Superior temporal gyrus (tissue), 1 donor: ENCODE measurements around the gene FAM120B.

Experiments used
- DNase-seq: peaks from one replicate; pipeline ENCODE4 v3.0.0-alpha.2; 2016; ENCODE audit errors: extremely low spot score

FAM120B gene

DNA sequence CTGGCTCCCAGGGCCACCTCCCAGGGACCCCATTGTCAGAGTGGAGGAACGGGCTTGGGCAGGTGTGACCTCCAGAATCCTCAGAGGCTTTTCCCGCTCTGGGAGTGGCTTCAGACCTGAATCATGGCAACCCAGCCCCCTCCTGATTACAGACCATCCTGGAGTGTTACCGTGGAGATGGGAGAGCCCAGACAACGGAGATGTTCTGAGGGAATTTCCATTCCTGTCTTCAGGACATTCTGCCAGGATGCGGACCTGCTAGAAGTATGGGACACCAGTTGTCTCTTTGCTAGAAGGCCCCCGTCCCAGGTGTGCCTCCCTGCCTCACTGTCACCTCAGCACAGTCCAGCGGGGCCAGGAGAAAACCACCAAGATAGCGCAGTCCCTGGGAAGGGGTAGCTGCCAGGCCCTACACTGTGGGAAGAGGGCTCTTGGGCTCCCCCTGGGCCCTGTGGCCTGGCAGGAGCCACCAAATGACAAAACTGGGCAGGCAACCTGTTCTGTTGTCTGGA lies 136.6 kb downstream of the FAM120B start:
- DNase-seq = no peak

- DNase-seq = no peak
Observed at GRCh38 chr6:170444056-170444591, 137.6 kb downstream of the FAM120B start.

- DNase-seq = no peak
Observed at GRCh38 chr6:170444811-170445211, 138.3 kb downstream of the FAM120B start.

DNA sequence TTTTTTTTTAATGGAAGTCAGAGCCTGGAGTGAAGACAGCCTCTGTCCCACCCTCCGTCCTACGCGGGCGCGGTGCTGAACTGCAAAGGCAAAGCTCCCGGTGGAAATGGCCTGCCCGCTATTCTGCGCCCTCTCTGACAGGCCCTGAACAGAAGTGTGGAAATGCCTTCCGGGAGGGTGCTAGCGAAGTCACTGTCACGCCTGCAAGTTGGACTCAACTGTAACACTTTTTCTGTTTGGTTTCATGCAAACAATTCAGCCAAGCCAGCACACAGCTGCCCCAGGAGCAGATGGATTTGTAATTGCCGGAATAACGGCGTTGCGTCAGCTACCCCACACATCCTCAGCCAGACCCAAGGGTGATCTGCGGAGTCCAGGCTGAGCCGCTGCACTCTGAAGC lies 138.9 kb downstream of the FAM120B start:
- DNase-seq = no peak

DNA sequence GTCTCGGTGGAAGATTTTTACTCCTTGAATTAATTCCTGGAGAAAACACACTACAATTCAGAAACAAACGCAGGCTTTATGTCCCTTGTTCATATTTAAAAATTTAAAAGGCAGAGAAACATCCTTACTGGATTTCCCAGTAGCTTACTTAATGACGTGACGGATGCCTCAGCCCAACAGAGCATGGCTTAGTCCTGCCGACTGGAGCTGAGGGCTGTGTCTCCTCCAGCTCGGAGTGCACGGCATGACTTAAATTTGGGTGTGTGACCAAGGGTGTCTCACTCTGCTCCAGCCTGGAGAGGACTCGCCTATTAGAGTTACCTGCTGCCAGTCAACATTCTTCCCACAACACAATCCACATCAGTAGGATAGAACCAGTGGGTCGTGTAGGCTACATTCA lies 139.4 kb downstream of the FAM120B start:
- no peak for DNase-seq

DNA sequence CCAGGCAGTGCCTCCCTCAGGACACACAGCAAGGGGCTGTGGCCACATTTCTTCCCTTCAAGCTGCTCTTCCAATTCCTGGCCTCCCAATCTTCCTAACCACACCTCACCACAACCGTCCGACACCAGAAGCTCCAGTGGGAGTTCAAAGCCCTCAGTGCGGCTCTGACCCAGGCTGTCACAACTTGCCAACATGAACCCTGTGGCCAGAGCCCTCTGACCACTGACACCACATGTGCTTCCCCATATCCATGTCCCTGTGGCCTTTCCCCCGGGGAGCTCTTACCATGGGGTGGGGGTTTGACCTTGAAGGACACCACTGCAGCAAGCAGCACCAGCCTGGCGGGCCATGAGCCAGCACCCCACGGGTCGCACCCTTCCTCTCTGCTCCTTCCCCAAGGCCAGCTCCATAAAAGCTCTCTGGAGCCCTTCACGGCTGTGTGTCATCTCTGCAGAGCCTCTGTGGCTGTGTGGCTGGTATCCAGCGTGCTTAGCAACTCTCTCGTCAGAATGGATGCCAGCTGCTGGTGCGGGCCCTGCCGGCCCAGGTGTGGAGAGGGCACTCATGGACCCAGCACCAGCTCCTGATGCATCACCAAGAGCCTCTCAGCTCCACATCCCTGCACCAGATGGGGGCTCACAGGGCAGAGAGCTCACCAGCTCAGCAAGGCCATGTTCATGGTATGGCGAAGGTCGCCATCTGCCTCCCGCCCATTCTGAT lies 140.4 kb downstream of the FAM120B start:
- DNase-seq = no peak

GRCh38 chr6:170447561-170447930 lies 141.0 kb downstream of the FAM120B start:
- DNase-seq = no peak

DNA sequence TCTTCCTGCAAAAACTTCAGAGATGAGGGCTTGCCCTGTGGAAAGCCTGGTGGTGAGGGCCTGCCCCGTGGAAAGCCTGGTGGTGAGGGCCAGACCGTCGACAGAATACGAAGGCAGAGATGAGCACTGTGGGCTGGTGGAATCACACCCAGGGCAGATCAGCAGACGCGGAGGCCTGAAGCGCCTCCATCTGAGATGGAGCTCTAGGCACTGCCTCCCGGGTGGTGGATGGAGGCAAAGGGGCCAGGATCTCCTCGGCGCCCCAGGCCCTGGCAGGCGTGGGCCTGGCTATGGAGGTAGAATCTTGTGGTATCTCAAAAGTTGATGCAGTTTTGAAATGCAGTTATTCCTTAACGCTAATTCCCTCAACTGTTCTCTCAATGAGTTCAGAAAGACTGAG lies 141.8 kb downstream of the FAM120B start:
- no peak for DNase-seq

DNA sequence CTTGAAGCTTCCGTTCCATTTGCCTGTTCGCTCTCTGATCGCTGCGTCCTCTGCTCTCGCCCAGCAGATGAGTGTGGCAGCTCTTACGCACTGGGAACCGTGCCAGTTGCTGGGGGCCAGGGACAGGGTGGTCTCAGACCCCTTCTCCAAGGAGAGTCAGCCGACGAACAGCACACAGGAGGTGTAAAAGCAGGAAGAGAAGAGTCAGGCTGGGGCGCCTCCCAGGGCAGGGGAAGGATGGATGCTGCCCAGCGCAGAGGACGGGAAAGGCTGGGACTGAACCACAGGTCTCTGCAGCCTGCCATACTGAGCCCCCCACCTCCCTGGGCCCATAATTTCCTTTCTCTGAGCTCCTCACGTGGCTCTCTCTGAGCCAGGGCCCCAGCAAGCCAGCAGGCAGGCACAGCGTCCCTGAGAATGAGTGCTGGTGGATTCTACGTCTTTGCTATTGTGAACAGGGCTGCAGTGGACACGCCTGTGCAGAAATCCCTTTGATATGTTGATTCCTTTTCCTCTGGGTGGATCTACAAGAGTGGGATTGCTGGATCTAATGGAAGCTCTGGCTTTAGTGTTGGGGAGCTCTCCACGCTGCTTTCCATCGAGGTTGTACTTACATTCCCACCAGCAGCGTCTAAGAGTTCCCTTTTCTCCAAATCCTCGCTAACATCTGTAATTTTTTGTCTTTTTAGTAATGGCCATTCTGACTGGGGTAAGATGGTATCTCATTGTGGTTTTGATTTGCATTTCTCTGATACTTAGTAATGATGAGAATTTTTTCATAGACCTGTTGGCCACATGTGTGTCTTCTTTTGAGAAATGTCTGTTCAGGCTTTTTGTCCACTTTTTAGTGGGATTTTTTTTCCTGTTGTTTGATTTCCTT lies 142.4 kb downstream of the FAM120B start:
- no peak for DNase-seq

GRCh38 chr6:170449835-170450753 lies 143.5 kb downstream of the FAM120B start:
- no peak for DNase-seq

GRCh38 chr6:170450916-170451761 lies 144.6 kb downstream of the FAM120B start:
- no peak for DNase-seq

DNA sequence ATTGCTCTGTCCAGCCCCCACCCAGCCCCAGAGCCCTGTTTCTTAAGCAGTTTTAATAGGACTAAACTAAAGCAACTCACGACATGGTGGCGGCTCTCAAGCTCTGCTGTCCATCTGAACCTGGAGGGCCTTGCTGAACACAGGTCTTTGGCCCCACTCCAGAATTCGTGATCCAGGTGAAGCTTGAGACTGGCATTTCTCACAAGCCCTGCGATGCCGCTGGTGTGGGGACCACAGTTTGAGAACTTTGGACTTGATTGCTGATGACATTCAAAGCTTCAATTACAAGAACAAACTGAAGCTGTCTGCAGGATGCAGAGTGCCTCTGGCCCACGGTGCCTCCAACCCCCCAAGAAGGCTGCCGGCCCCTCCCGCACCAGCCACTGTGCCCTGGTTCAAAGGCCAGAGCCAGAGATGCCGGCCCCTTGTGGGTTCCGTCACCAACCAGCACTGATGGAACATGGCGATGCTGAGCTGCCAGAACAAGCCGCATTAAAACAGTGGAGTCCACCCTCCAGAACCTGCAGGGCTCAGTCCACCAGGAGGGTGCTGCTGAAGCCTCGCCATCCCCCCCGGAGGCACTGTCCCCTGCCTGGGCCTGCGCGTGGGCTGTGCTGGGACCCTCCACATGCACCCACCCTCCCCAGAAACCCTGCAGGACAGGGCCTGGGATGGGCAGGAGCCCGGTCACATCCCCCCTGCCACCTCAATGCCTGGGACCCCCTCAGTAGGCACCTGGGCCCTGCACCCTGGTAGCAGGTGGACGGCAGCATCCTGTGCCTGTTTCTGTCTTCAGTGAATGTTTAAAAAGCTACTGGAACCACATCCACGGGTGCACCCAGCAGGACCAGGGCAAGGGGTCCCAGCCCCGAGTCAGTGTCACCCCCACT lies 145.4 kb downstream of the FAM120B start:
- no peak for DNase-seq

- no peak for DNase-seq
Observed at GRCh38 chr6:170452767-170453545, 146.4 kb downstream of the FAM120B start.

DNA sequence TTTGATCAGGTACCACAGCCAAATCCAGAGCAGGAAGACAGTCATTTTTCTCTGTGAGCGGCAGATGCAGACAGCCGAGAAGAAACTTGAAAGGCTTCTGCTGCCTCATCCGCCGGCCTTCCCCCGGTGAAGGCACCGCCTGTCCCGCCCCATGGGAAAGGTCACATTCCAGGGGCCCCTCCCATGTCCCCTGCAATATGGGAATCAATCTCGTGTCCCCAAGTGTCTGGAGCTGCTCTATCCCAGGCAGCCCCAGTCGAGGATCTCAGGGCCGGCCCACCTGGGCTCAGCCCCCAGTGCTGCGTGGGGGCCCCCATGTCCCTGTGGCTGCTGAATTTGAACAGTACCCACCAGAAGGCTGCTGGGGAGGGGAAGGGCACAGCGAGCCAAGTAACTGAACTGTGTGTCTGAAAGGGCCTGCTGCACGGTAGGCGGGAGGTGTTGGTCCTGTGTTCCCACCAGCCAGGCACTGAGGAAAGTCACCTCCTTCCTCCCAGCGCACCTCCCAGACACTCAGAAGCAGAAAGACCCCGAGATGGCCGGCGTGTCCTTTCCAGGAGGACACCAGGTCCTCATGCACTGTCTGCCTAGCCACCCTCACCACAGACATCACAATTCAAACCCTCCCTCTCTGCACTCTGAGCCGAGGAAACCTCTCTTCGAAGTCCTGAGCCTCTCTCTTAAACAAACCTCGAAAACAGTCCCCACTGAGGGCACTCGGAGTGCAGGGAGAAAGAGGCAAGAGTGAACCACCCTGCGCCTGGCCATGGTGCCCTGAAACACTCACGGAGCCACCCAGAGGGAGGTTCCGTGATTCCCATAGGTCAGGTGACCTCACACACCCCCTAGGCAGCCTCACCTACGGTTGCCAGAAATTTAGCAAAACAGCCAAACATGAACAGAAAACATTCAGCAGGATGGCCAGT lies 147.3 kb downstream of the FAM120B start:
- DNase-seq = no peak

DNA sequence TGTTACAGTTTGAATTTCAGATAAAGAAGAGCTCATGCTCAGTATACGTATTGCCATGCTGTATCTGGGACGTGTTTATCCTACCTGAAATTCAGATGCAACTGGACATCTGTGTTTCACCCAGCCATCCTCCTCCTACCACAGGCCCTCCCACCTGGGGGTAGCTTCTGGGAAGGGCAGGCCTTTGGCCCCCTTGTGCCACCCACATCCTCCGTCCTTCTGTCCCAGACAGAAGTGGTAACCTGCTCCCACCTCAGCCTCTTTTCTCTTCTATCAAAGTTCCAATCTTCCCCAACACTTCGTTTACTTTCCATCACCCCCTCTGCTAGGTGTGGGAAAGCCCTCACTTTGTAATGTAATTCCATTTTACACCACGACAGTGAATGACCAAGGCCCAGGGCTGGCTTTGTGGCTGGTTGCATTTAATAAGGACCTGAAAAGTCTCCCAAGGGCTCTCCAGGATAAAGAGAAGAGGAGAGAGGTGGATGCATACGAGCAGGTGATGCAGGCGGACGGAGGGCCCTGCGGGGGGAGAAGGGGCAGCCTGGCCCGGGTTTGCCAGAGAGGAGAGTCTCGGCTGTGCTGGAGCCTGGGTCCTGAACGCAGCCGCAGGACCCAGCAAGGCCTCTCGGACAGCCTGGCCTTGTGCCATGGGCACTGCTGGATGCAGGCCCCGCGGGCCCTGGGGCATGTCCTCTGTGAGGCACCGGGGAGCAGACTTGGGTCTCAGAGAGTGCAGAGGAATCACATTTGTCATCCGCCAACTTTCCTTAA lies 148.1 kb downstream of the FAM120B start:
- no peak for DNase-seq

DNA sequence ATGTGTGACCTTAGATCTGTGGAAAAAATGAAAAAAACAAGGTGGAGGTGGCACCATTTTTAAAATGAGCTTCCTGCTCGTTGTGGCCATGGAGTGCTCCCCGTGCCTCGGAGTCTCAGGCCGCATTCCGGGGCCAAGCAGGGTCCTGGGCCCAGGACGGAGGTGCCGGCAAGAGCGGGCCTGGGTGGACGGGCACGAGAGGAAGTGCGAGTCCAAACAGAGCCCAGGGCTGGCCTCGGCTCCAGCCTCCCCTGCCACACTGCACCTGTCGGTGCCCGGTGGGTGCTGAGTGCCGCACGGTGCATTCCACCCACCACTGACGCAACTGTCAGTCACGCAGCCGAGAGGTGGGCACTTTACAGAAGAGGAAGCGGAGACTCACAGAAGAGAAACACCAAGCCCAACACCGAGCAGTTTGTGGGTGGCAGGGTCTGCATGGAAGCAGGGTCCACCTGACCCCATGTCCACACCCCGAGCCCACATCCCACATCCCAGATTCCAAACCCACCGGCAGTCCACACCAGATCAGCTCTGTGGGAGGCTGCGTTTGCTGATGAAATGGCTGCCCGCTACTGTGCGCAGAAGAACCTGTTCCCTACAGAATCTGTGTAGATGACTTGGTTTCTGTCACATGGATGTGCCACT lies 148.9 kb downstream of the FAM120B start:
- DNase-seq = no peak
